Measurements from ENCODE around the gene WWC1. TPM values are rescaled to one million over a fixed set of nuclear protein-coding genes. Genes with fewer than 3 reads are reported as not detected.
A peak's percentile ranks its signal among the peaks of the same experiment; 100 is the strongest.

WWC1 gene
- total RNA-seq, 1 experiment from 2014 or later, result 190 TPM

GRCh38 chr5:168348084-168348414, 56.6 kb downstream of the WWC1 start:
- Mint-ChIP-seq H3K4me1 (ENCODE audit: low read depth, unreplicated experiment) (peaks cover 87% of the 10 kb centered on the region), H3K4me3 (ENCODE audit: low read depth, unreplicated experiment) (peak overlapping the region; percentile 53), H3K27me3 (ENCODE audit: unreplicated experiment) (no peaks in the 10 kb centered on the region), H3K27ac (ENCODE audit: unreplicated experiment) (peak overlapping the region; percentile 85), H3K36me3 (ENCODE audit: insufficient read depth, unreplicated experiment) (peaks cover 64% of the 10 kb centered on the region), H3K9me3 (ENCODE audit: low read depth, unreplicated experiment) (no peaks in the 10 kb centered on the region)
- intact Hi-C loops (cut with micrococcal nuclease; ENCODE audit: unreplicated experiment), result loop anchor here (2.0 kb wide), 1 partner anchor 17 kb away; no protein-coding TSS in a partner anchor
- no peak for TF ChIP-seq CTCF (IDR thresholded peaks at IDR 0.05; ENCODE audit: unreplicated experiment)
- BruUV-seq (replicated peaks), result no TSS peak
- DNase-seq, result peak; percentile 73
- CTCF ChIA-PET, result interaction anchor here (0.5 to 6.3 kb wide), 15 partner anchors 8 to 78 kb away, joined by 3 to 38 read pairs (median 6); partner anchors contain the start of gene WWC1

GRCh38 chr5:168350315-168350714, 58.9 kb downstream of the WWC1 start:
- intact Hi-C loops (cut with micrococcal nuclease; ENCODE audit: unreplicated experiment), result no loop called here
- peaks cover 86% of the 10 kb centered on the region for H3K4me1 Mint-ChIP-seq (ENCODE audit: low read depth, unreplicated experiment)
- no peaks in the 10 kb centered on the region for H3K27me3 Mint-ChIP-seq (ENCODE audit: unreplicated experiment)
- BruUV-seq (replicated peaks), result no TSS peak
- no peak for DNase-seq
- TF ChIP-seq CTCF (IDR thresholded peaks at IDR 0.05; ENCODE audit: unreplicated experiment), result no peak
- H3K9me3 Mint-ChIP-seq (ENCODE audit: low read depth, unreplicated experiment), result no peaks in the 10 kb centered on the region
- CTCF ChIA-PET, result interaction anchor here (0.6 to 6.3 kb wide), 2 partner anchors 12 to 38 kb away, joined by 3 to 38 read pairs; no protein-coding TSS in a partner anchor
- H3K27ac Mint-ChIP-seq (ENCODE audit: unreplicated experiment), result peak overlapping the region; percentile 38
- H3K36me3 Mint-ChIP-seq (ENCODE audit: insufficient read depth, unreplicated experiment), result peaks cover 57% of the 10 kb centered on the region
- H3K4me3 Mint-ChIP-seq (ENCODE audit: low read depth, unreplicated experiment), result no peak overlapping the region

GRCh38 chr5:168353216-168353957, 61.9 kb downstream of the WWC1 start:
- intact Hi-C loops (cut with micrococcal nuclease; ENCODE audit: unreplicated experiment), result no loop called here
- H3K27me3 Mint-ChIP-seq (ENCODE audit: unreplicated experiment), result no peaks in the 10 kb centered on the region
- TF ChIP-seq CTCF (IDR thresholded peaks at IDR 0.05; ENCODE audit: unreplicated experiment), result no peak
- BruUV-seq (replicated peaks), result no TSS peak
- no peaks in the 10 kb centered on the region for H3K9me3 Mint-ChIP-seq (ENCODE audit: low read depth, unreplicated experiment)
- H3K27ac Mint-ChIP-seq (ENCODE audit: unreplicated experiment), result peak overlapping the region; percentile 52
- peak; percentile 49 for DNase-seq
- peaks cover 30% of the 10 kb centered on the region for H3K36me3 Mint-ChIP-seq (ENCODE audit: insufficient read depth, unreplicated experiment)
- peak overlapping the region; percentile 13 for H3K4me3 Mint-ChIP-seq (ENCODE audit: low read depth, unreplicated experiment)
- peaks cover 86% of the 10 kb centered on the region for H3K4me1 Mint-ChIP-seq (ENCODE audit: low read depth, unreplicated experiment)
- CTCF ChIA-PET, result interaction anchor here (0.8 to 1.2 kb wide), 3 partner anchors 12 to 48 kb away, joined by 3 to 4 read pairs (median 4); no protein-coding TSS in a partner anchor

- CTCF ChIA-PET, result interaction anchor here (0.7 to 1.2 kb wide), 3 partner anchors 10 to 72 kb away, joined by 3 to 4 read pairs (median 3); no protein-coding TSS in a partner anchor
- TF ChIP-seq CTCF (IDR thresholded peaks at IDR 0.05; ENCODE audit: unreplicated experiment), result no peak
- intact Hi-C loops (cut with micrococcal nuclease; ENCODE audit: unreplicated experiment), result no loop called here
- DNase-seq, result no peak
- no TSS peak for BruUV-seq (replicated peaks)
- H3K9me3 Mint-ChIP-seq (ENCODE audit: low read depth, unreplicated experiment), result no peaks in the 10 kb centered on the region
- H3K4me3 Mint-ChIP-seq (ENCODE audit: low read depth, unreplicated experiment), result no peak overlapping the region
- H3K36me3 Mint-ChIP-seq (ENCODE audit: insufficient read depth, unreplicated experiment), result peaks cover 23% of the 10 kb centered on the region
- H3K27ac Mint-ChIP-seq (ENCODE audit: unreplicated experiment), result peak overlapping the region; percentile 25
- peaks cover 84% of the 10 kb centered on the region for H3K4me1 Mint-ChIP-seq (ENCODE audit: low read depth, unreplicated experiment)
- no peaks in the 10 kb centered on the region for H3K27me3 Mint-ChIP-seq (ENCODE audit: unreplicated experiment)
Measured at GRCh38 chr5:168354397-168354796, 63.0 kb downstream of the WWC1 start.

Measured in Calu3 (cell line).